ENCODE data around the gene WFS1.

The WFS1 gene

DNA sequence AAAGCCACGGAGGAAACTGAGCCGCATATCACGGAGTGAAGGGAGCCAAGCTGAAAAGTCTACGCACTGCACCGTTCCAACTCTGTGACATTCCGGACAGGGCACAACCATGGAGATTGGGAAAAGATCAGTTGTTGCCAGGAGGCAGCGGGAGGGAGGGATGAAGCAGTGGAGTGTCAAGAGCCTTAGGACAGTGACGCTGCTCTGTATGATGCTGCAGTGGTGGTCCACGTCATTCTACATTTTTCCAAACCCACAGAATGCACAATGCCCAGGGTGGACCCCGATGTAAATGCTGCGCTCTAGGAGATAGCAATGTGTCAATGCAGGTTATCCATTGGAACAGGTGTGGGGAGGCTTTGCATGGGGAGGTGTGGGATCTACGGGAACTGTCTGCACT lies 7.5 kb upstream of the WFS1 start:
- no peak for DNase-seq

- no peak for DNase-seq
Measured at GRCh38 chr4:6262847-6263487, 6.7 kb upstream of the WFS1 start.

- DNase-seq, result no peak
Measured at GRCh38 chr4:6263526-6264224, 6.0 kb upstream of the WFS1 start.

DNA sequence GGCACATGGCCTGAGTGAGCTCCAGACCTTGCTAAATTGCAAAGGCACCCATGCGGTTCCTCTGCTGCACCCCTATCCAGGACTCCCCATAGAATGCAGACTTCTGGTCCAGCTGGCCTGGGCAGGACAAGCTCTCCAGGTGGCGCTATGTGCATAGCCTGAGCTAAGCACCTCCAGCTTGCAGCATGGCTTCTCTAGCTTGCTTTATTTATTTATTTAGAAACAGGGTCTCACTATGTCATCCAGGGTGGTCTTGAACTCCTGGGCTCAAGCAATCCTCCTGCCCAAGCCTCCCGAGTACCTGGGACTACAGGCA lies 5.5 kb upstream of the WFS1 start:
- no peak for DNase-seq

- no peak for DNase-seq
Measured at GRCh38 chr4:6265546-6265945, 4.1 kb upstream of the WFS1 start.

DNA sequence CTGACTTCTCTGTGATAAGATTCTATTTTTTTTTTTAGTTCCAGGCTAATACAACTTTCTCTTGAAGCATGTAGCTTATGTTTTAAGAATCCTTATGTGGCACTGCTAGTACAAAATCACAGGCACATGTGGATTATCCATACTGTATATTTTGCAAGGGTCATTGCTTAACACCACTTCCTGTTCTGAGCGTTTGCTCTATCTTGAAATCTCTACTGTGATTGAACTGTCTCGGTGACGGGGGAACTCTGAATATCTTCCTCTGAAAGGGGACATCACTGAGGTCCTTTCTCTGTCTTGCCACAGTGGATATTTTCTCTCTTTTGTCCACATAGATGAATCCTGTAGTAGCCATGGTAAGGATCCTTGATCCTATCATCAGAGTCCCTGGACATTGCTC lies 2.1 kb upstream of the WFS1 start:
- DNase-seq, result no peak

DNA sequence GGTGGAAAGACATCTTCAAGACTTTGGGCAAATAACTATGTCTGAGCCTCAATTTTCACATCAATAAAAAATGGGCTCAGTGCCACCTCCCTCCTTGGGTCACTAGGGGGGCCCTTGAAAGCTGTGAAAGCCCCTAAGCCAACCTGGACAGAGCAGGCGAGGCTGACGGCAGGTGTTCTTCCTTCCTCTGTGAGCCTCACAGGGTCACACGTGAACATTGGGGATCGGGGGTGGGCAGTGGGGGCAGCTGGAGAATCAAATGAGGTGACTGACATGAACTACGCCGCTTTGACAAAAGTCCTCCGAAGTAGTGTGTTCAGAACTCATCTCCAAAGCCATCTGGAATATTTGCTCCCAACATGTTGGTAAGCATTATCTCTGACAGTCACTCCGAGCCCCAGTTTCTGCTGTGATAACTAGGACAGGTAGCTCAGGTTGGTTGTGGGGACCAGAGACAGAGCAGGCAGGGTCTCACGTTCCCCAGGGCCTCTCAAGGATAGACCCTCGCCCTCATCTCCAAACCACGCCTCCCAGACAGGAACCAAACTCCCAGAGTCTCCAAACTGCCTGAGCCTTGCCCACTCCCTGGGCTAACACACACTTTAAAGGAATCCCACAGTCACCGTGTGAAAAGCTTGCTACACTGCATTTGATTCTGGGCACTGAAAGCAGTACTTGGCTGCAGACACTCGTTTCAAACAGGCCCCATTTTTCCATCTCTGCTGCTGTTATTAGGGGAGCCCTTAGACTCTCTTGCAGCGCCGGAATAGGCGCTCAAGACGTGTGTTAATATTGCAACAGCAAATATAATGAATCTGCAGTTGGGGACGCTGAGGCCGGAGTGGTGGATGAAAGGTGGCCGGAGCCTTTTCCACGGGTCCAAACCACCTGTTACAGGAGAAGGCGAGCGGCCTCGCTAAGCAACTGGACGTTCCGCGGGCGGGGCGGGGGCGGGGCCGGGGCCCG lies 717 bp upstream of the WFS1 start:
- peak in 2 of 6 experiments; percentile 54 to 64 for DNase-seq

GRCh38 chr4:6270636-6271121 lies 1.0 kb downstream of the WFS1 start:
- peak in 1 of 6 experiments; percentile 47 for DNase-seq

- DNase-seq, result no peak
Measured at GRCh38 chr4:6271206-6271605, 1.6 kb downstream of the WFS1 start.

GRCh38 chr4:6271701-6272465 lies 2.2 kb downstream of the WFS1 start:
- DNase-seq, result no peak

DNA sequence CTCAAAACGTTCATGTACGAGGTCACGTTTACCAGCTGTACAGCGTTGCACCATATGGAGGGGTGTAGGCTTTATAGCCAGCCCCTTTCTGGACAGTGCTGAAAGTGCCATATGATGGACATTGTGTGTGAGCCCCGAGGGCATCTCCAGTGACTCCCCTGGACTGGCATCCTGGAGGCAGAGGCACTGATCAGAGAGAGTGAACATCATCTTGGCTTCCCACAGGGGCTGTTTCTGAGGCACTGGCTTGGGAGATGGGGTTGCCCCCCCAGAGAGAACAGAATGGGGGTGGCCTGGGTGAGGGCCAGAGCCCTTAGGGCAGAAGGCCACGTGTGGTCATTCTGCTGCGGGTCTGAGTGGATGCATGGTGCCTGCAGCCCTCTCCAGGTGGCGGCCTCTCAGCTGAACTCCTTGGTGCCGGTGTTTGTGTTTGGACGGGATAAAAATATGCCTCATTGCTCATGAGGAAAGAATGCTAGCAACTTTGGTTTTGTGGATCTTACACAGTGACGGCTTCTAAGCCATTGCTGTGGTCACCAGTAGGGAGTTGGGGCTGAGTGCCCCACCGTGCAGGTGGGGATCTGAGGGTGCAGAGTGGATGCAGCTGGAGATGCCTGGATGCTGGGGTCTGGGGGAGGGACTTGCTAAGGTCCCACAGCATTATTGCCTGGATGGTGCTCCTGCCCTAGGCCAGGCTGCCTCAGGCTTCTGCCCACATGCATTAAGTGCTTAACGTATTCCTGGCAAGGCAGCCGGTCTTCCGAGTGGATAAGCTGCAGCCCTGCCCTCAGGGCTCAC lies 3.4 kb downstream of the WFS1 start:
- no peak for DNase-seq

DNA sequence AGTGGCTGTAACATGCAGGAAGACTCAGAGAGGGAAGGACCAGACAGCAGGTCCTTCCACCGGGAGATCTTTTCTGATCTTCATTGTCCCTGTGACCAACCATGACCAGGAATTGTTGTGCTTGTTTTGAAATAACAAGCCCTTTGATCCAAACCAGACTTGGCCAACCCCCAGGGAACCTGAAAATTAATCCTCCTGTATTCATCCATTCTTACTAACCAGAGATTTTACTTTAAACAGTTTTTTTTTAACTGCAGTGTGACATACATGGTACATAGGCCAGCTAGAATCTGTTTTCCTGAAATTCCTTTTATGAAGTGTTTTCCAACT lies 4.0 kb downstream of the WFS1 start:
- DNase-seq, result no peak

GRCh38 chr4:6275351-6275750 lies 5.7 kb downstream of the WFS1 start:
- no peak for DNase-seq

DNA sequence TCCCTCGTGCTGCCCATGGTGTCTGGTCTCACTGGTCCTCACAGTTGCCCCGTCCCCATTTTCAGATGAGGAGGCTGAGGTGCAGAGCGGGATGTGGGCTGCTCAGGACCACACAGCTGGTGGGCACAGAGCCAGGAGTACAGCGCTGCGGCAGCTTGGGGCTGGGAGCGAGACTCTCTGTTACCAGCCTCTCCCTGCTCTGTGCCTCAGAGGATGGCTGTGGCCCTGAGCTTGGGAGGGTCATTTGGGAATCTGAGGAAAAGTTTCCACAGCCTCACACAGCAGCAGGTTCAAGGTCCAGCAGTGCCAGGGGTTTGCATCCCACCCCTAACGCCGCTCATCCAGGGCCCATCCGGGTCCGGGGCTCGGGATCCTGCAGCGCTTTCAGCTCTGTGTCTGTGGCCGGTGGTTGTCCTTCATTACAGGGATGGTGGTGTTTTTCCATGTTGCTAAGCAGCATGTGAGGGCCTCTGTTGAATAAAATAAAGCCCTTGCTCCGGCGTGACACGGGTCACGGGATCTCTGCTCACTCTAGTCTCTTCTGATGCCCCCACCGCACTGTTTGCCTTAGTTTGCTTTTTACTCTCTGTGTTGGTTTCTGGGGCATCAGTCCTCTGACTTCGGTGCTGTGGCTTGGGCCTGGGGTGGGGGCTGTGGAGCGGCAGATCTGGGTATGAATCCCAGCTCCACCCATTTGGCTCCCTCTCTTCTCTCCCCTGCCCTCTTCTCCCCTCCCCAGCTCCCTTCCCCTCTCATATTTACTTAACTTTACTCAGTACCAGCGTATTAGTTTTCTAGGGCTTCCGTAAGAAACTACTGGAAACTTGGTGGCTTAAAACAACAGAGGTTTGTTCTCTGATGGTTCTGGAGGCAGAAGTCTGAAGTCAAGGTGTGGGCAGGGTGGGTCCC lies 6.5 kb downstream of the WFS1 start:
- no peak for DNase-seq

DNA sequence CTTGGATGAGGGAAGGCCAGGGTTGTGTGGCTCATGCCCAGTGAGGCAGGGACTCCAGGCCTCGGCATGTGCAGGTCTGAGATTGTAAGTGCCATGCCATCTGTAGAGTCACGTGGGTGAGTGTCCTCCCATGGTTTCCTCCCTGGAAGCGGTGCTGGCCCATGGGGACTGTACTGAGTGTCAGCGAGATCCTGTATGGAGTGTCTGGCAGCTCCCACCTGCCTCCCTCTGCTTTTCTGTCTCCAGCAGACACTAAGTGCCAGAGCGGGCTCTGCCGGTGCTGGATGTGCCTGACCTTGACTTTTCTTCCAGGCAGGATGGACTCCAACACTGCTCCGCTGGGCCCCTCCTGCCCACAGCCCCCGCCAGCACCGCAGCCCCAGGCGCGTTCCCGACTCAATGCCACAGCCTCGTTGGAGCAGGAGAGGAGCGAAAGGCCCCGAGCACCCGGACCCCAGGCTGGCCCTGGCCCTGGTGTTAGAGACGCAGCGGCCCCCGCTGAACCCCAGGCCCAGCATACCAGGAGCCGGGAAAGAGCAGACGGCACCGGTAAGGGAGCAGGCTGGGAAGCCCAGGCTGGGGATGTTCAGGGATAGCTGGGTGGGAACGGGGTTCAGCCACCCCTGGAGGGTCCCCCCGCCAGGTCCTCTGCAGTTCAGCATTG lies 7.6 kb downstream of the WFS1 start:
- no peak for DNase-seq

- no peak for DNase-seq
Measured at GRCh38 chr4:6277935-6278800, 8.5 kb downstream of the WFS1 start.

DNA sequence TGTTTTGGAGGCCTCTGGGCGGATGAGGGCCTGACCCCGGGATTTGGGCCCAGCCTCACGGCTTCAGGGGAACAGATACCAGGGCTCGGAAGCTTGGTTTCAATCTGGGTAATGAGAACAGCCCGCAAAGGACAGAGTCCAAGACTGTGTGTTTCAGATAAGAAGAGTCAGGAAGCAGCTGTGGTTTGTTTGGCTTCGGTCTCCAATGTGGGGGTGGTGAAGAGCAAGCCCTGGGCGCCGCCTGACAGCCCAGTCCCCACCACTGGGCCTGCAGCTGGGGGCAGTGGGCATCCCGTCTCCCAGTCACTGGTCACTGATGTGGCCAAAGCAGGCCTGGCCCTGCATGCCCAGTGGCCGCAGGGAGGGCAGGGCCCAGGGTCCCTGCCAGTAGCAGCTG lies 9.1 kb downstream of the WFS1 start:
- DNase-seq, result no peak

DNA sequence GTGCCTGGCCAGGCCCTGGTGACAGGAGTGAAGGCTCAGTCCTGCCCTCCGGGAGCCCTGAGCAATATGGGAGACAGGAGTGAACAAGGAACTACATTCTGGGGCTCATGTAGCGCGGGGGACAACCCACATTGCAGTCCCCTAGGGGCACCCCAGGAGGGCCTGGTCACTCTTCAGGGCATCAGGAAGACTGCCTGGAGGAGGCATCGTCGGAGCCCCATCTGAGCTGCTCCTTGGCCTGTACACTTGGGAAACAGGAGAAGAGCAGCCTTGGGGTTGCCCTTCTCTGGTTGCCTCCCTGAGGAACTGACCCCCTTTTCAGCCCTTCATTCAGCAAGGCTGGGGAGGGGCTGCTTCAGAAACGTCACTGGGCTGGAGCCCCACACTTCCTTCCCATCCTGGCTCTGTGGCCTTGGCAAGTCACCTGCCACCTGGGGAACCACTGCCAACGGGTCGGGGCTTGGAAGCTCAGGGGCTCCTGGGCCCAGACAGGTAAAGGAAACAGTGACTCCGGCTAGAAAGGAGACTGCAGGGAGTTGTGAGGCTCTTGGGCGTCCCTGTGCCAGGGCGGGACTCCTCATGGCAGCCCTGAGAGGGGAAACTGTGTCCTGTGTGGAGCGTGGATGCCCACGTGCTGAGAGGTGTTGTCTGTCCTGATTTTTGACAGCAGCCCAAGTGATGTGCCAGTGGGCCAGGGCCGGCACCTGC lies 10.1 kb downstream of the WFS1 start:
- no peak for DNase-seq
